Spleen (tissue), 7 donors: ENCODE measurements around the gene GALNT16.

Source experiments
- CTCF ChIP-seq, 11 experiments: fragments of 200-600 bp in 7 of 11; fragments of 450-650 bp in 4 of 11; sonication (generic) in 4 of 11; IDR thresholded peaks in 8 of 11; conservative IDR thresholded peaks in 3 of 11; 1 replicate in 7 of 11; 2 replicates in 4 of 11; pipeline versions ENCODE4 v1.4.0 to v1.8.0; 2016 to 2021; ENCODE audit warnings: antibody characterized with exemption in 11 of 11, inconsistent platforms in 4 of 11, mild to moderate bottlenecking in 1 of 11
- POLR2A ChIP-seq, 3 donors: fragments of 450-650 bp; IDR thresholded peaks; one replicate each; pipeline ENCODE4 v1.5.1; 2017; ENCODE audit warnings: antibody characterized with exemption in 3 of 3, mild to moderate bottlenecking in 1 of 3
- donor health status: DM: no; HTN: no; CAD: no; lungs with moderate emphysema.
- donor health status: DM: no; HTN: no; CAD: no.
- donor health status: DM: no; HTN: no; CAD: no.

GRCh38 chr14:69280746-69281291 lies 20.9 kb downstream of the GALNT16 start:
- TF ChIP-seq POLR2A (IDR thresholded peaks at IDR 0.05) (no peak), CTCF (IDR thresholded peaks at IDR 0.05 in 8 of 11, conservative IDR thresholded peaks at IDR 0.05 in 3 of 11) (no peak)
